Embryonic facial prominence (tissue), 1 donor: ENCODE results near the gene ADGRL4.
"Not testable (repeated sequence)": the region's sequence is repeated elsewhere in the genome, so short reads cannot be mapped to it uniquely, and the experiment has no call there.

ENCODE experiments used
- DNase-seq: peaks from one replicate; pipeline ENCODE4 v3.0.0-alpha.2; 2016; ENCODE audit errors: extremely low spot score

The ADGRL4 gene

GRCh38 chr1:78918157-78918556 is 88.4 kb downstream of the ADGRL4 start:
- DNase-seq, result no peak

DNA sequence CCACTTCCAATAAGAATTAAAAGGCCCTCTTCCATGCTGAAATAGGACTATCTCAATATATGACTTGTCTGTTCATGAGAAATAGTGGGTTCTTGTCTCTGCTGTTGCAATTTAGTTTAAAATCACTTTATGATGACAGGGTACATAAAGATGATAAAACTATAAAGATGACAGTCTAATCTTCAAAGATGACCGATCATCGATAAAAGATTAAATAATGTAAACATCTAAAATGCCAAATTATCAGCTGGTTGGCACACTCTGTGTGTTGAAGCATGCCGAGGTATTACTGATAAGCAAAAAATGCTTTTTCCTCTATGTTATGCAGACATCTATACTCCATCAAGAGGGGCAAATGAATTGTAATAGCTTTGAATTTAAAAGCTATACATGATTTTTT is 89.5 kb downstream of the ADGRL4 start:
- no peak for DNase-seq

GRCh38 chr1:78913950-78914349 is 92.6 kb downstream of the ADGRL4 start:
- no peak for DNase-seq

GRCh38 chr1:78911956-78912880 is 94.3 kb downstream of the ADGRL4 start:
- no peak for DNase-seq

GRCh38 chr1:78902641-78903040 is 103.9 kb downstream of the ADGRL4 start:
- no peak for DNase-seq

- DNase-seq, result no peak
Observed at GRCh38 chr1:78894811-78895210, 111.7 kb downstream of the ADGRL4 start.

- no peak for DNase-seq
Observed at GRCh38 chr1:78892260-78892840, 114.2 kb downstream of the ADGRL4 start.

DNA sequence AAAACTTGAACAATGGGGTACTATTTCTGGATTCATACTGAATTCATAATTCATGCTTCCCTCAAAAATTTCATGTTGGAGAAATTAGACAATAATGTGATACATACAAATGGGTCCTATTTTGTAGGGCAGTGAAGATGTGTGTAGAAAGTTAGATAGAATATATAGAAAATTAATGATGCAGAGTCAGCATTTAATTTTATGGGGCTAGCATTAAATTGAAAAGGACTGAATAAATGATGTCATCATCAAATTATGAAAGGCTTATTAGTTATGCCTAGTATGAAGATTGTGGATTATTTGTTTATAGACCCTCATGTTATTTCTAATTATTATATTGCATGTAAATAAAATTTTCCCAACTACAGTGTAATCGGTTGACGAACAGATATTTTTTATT is 119.1 kb downstream of the ADGRL4 start:
- DNase-seq, result no peak

GRCh38 chr1:78884685-78885452 is 121.7 kb downstream of the ADGRL4 start:
- no peak for DNase-seq

GRCh38 chr1:78880223-78880622 is 126.3 kb downstream of the ADGRL4 start:
- DNase-seq, result no peak

- not testable (repeated sequence) for DNase-seq
Observed at GRCh38 chr1:78875986-78876385, 130.5 kb downstream of the ADGRL4 start.

GRCh38 chr1:78872801-78873200 is 133.7 kb downstream of the ADGRL4 start:
- DNase-seq, result not testable (repeated sequence)

GRCh38 chr1:78871249-78871648 is 135.3 kb downstream of the ADGRL4 start:
- DNase-seq, result no peak

GRCh38 chr1:78869136-78869535 is 137.4 kb downstream of the ADGRL4 start:
- DNase-seq, result no peak

DNA sequence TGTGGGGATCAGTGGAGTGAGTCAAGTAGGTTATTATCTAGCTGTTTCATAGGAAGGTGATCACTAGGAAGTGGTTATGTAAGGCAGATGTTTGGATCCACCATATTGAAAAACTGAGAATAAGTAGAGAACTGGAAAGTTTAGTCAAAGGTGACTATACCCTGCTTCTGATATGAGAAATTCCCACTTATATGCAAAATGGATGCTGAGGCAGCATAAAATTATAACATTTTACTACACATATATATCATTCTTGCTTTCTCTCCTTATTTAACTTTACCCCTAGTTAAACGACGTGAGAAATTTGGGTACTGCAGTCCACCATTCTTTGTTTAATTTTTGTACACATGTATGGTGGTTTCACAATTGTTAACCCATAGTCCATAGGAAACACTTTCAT is 142.4 kb downstream of the ADGRL4 start:
- DNase-seq, result no peak

GRCh38 chr1:78856096-78856495 is 150.4 kb downstream of the ADGRL4 start:
- no peak for DNase-seq

GRCh38 chr1:78855258-78855657 is 151.3 kb downstream of the ADGRL4 start:
- DNase-seq, result no peak

GRCh38 chr1:78854556-78854955 is 152.0 kb downstream of the ADGRL4 start:
- no peak for DNase-seq

- no peak for DNase-seq
Observed at GRCh38 chr1:78843546-78843945, 163.0 kb downstream of the ADGRL4 start.

GRCh38 chr1:78843111-78843510 is 163.4 kb downstream of the ADGRL4 start:
- no peak for DNase-seq

DNA sequence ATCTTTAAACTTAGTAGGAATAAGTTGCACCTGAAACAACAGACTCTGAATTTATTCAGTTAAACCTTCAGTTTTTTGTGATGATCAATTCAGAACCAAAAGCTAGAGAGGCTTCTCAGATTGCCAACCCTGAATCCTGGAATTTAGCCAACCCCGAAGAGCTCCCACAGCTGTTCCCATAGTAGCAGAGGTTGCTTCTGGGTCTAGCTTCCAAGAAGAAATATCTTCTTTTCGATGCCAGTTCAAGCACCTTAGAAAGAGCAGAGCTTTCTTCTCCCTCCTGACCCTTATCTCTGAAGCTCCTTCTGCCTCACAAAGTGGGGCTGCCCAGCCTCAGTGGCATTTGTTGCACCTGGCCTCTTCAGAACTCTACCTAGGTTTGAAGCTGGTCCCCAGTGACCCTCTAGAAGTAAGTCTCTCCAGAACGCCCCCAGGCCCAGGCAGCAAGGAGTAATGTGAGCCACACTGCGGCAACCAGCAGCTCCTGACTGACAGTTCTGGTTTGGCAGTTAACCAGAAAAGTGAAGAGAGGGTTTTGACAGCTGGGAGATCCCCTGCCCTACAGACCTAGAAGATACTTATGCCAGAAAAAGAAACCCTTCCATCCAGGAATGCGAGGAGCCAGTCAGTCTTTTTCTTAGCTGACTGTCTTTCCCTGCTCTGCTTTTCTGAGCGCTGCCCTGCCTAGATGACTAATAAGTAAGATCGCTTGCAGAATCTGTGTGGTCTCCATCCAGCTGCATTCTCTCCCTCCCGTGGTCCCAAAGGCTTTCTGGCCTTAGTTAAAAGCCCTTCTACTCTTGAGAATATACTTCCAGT is 165.9 kb downstream of the ADGRL4 start:
- DNase-seq, result peak; percentile 28
